Measurements from ENCODE around the gene SERPINB1.

GRCh38 chr6:2850538-2851113 lies 9.0 kb upstream of the SERPINB1 start:
- no peak for TF ChIP-seq CTCF (conservative IDR thresholded peaks at IDR 0.05; ENCODE audit: low read length)
- no peak for TF ChIP-seq EZH2phosphoT487 (IDR thresholded peaks at IDR 0.05; ENCODE audit: borderline replicate concordance, low read depth, low read length)
